Islet of Langerhans (tissue), 1 donor: ENCODE measurements around the gene ALDH16A1.
"Not testable (repeated sequence)": the region's sequence is repeated elsewhere in the genome, so short reads cannot be mapped to it uniquely, and the experiment has no call there.

Source experiments
- FAIRE-seq: peaks from one replicate; lab custom pipeline; 2011; peaks lifted over from hg19 to GRCh38; lab: Jason Lieb, UNC

The ALDH16A1 gene

DNA sequence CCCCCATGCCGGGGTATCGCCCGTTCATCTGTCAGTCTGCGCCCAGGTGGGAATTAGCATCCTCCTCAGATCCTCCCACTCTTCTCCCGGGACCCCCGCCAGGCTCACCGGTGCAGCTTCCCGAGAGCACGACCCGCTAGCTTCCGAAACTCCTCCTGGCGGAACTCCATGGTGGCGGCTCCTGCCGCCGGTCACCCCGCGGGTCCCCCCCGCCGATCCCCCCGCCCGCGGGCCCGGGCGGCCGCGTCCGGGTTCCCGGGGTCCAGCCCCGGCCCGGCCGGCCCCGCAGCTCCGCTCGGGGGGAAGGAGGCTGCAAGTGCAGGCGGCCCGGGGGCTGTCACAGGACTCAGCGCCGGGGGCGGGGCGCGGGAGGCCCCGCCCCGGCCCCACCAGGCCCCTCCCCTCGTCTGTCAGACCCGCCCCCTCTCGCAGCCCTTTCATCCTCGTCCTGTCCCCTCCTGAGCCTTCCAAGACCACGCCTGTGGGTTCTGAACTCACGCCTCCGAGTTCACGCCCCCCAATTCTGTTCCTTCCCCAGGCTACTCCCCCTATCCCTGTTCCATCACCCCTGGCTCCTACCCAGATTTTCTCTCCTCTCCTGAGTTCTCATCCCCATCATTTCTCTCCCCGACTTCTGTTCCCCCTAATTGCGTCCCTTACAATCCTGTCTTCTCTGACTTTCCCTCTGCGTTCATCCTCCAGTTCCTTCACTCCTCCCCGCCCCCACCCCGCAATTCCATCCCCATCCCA, 11.6 kb upstream of the ALDH16A1 start, which contains the start of gene SLC17A7:
Gene SLC17A7, minus strand, starts transcription at position 318 of the 750 bp plus-strand sequence. Its CDS starts 148 bp downstream, at position 170.
- no peak for FAIRE-seq

DNA sequence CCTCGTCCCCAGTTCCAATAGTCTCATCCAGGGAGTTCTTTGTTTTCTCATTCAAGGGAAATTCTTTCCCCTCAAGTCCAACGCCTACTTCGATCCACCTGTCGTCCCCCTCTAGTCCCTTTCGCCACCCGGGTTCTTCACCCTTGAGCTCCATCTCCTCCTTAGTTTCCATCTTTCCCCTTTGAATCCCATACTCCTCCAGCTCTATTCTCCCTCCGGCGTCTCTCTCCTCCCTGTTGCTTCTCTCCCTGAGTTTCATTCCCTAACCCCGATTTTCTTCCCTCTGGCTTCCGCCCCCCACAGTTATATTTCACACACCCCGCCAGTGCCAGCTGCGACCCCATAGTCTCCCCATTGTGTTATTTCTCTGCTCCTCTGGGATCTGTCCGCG, 11.1 kb upstream of the ALDH16A1 start:
- no peak for FAIRE-seq

DNA sequence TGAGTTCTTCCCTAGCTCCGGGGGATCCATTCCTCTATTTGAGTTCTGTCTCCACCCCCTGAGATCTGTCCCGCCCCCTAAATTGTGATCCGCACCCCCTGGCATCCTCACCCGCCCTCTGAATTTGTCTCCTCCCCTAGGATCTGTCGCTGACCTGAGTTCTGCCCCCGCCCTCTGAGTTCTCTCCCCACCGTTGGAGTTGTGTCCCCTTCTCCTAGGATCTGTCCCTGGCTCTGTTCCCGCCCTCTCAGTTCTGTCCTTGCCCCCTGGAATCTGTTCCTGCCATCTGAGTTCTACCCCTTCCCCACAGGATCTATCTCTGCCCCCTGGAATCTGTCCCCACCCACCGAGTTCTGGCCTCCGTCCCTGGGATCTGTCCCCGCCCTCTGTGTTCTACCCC, 10.7 kb upstream of the ALDH16A1 start:
- FAIRE-seq: no peak

DNA sequence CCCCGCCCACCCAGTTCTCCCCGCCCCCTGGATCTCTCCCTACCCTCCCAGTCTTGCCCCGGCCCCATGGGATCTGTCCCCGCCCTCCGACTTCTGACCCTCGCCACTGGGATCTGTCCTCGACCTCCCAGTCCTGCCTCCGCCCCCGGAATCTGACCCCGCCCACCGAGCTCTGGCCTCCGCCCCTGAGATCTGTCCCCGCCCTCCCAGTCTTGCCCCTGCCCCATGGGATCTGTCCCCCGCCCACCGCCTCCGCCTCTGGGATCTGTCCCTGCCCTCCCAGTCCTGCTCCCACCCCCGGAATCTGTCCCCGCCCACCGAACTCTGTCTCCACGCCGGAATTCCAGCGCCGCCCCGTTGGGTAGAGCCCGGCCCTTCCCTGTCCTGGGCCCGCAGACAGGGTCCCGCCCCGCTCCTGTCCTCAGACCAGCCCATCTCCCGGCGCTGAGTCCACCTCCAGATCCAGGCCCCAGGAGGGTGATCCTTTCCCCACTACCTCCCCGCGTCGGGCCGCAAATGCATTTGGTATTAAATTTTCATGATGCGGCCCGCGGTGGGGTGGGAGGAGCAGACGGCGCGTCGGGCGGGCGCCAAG, 10.2 kb upstream of the ALDH16A1 start:
- no peak for FAIRE-seq

DNA sequence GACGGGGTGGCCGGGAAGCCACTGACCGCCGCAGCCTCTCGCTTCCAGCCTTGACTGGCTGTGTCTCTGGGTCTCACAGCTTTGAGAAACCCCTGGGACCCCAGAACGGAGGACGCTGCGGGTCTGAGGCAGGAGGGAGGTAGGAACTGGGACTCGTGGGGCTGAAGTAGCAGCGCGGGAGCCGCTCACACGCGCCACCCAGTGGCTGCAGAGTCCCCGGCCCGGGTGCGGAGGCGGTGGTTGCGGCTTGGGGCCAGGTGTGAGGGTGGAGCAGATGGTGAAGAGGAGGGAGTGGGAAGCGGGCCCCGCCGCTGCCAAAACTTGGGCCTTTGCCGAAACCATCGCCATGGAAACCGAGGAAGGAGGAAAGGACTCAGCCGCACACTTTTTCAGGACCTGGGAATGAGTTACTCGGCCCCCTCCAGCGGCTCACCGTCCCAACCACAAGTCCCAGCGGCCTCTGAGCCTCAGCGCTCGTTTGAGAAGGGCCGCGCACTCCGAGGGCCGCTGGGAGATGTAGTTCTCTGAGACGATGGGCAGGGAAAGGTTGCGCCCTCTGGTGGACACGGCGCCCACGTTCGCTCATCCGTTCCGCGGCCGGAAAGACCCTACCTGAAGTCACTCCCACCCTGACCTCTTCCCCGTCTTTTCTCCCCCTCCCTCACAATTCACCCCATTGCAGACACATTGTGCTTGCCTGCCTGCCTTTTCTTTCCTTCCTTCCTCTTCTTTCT, 9.5 kb upstream of the ALDH16A1 start:
- FAIRE-seq: no peak

DNA sequence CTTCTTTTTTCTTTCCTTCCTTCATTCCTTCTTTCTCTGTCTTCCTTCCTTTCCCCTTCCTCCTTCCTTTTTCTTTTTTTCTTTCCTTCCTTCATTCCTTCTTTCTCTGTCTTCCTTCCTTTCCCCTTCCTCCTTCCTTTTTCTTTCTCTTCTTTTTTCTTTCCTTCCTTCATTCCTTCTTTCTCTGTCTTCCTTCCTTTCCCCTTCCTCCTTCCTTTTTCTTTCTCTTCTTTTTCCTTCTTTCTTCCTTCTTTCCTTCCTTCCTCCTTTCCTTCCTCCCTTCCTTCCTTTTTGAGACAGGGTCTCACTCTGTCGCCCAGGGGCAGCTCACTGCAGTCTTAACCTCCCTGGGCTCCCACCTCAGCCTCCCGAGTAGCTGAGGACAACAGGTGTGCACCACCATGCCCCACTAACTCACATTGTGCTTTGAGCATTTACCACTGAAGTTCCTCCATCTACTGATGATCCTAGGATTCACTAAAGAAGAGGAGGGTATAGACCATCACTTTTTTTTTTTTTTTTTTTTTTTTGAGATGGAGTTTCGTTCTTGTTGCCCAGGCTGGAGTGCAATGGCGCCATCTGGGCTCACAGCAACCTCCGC, 8.8 kb upstream of the ALDH16A1 start:
- FAIRE-seq: not testable (repeated sequence)

DNA sequence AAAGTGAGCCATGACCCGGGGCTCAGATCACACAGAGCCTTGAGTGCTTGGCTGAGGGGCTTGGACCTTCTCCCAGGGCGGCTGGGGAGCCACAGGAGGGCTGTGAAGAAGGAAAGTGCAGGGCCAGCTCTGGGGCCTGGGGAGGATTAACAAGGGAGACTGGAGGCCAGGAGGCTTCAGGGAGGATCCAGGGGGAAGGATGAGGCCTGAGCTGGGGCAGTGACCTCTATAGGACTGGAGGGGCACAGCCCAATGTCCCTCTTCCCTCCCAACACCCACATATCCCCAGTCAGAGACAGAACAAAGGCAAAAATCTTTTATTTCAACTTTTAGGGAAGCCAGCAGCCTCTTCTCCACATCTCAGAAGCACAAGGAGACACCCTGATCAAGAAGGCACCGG, 7.0 kb upstream of the ALDH16A1 start:
- no peak for FAIRE-seq

DNA sequence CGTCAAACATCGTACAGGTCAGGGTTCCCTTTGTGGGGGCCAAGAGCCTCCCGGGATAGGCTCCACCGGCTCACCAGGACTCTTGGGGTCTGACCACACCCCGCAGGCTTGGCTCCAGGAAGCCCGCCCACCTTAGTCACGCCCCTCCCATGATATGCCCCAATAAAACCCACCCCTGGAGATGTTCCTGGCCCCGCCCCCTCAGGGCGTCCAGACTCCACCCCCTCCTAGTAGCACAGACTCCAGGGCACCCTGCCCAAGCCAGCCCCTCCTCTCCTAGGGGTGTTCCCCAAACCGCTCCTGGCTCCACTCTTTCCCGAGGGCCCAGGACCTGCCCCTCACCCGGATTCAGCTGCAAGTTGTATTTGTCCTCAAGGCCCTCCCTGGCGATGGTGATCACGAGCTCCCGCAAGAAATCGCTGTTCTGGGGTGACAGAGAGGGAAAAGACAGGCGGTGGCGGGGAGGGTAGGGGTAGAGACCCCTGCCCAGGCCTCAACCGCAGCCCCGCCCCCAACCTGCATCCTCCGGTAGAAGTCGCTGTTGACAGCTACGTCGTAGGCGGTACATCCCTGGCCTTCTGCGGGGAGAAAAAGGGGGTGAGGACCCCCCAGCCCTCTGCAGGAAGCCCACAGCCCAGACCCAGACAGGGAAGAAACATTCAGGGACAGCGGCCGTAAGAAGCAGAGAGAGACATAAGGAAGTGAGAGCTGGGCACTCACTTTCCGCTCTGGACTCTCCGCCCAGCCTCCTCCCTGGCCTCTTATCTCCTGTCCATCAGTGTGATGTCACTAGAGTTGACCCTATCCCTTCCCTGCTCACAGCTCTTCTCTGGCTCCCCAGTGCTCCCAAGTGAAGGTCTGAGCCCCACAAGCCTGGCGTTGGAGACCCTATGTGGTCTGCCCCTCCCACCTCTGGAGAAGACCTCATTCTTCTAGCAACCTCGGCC, 5.3 kb upstream of the ALDH16A1 start:
- FAIRE-seq: no peak

DNA sequence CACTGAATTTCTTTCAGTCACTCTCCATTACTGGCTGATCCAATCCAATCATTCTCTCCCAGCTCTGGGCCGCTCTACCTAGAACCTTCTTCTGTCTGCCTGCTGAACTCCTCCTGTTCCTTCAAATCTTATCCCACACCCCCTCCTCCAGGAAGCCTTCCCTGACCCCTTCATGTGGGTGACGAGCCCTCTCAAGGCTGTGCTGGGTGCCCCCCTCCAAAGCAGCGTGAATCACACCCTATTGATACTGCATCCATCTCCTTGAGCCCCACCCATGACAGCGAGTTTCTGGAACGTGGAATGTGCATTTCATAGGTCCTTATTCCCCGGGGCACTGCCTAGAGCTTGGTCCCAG, 4.6 kb upstream of the ALDH16A1 start:
- no peak for FAIRE-seq

DNA sequence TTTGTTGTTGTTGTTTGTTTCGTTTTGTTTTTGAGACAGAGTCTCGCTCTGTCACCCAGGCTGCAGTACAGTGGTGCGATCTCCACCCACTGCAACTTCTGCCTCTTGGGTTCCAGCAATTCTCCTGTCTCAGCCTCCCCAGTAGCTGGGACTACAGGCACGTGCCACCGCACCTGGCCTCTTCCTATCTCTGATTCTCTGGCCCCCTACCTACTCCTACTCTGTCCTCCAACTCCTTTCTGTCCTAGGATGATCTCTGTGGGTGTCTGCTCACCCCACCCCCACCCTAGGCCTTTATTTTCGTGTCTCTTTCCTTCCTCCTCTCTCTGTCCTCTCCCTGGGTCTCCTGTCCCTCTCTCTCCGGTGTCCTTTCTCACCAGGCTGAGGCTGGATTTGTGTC, 2.6 kb upstream of the ALDH16A1 start:
- FAIRE-seq: no peak

DNA sequence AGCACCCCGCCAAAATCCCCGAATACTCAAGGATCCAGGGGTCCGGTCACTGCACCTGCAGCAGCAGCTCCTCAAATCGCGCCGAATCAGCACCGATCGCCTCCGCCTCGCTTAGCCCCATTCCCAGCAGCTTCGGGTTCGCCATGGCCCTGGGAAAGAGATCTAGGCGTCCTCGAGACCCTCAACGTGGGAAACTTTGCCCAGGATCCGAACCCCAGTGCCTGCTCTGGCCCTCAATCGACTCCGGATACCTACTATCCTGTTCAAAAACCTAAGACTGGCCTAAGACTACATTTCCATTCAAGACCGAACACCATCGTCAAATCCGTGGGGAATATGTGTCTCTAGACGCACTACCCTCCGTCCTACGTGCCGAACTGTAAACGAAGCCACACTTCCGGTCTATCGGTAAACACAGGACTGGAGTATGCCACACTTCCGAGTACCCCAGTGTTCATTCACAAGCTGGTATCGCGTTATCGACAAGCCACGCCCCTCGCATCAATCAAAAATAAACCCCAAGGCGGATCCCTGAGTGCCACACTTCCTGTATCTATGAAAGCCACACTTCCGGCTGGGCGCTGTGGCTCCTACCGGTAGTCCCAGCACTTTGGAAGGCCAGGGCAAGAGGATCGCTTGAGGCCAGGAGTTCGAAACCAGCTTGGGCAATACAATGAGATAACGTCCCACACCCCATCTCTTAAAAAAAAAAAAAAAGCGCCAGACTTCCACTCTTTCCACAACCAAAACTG, 1.4 kb upstream of the ALDH16A1 start, which contains the start of gene PIH1D1:
Gene PIH1D1, minus strand, starts transcription at position 385 of the 752 bp plus-strand sequence. Its CDS starts 240 bp downstream, at position 145.
- FAIRE-seq: peak; percentile 75

DNA sequence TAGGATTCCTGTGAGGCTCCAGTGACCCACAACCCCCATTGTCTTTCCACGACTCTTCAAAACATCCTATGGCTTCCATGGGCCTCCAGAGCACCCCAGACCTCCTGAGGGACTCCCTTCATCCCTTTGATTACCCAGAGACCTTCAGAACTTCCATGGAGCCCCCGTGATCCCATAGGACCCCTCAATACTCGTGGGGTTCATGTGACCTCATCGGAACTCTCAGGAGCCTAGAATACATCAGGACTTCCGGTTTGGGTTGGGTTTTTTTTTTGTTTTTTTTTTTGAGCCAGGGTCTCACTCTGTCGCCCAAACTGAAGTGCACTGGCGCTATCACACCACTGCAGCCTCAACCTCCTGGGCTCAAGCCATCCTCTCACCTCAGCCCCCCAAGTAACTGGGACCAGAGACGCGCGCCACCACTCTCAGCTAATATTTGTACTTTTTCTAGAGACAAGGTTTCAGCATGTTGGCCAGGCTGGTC, 774 bp downstream of the ALDH16A1 start:
- FAIRE-seq: no peak

DNA sequence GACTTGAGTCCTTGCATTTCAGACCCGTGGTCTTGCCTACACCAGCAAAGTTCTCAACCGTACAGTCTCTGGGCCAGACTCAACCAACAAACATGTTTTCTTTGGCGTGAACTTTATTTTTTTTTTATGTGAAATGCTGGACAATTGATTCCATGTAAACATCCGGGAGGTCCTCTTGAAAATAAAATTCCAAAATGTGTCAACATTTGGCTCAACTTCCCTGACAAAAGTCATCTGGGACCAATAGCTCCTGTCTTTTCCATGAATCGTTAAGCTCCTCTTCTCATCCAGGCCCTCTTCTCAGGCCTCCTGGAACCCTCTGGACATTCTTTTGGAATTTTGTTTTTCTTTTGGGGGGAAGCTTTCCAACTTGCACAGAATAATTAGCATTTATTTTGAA, 2.7 kb downstream of the ALDH16A1 start:
- FAIRE-seq: no peak

DNA sequence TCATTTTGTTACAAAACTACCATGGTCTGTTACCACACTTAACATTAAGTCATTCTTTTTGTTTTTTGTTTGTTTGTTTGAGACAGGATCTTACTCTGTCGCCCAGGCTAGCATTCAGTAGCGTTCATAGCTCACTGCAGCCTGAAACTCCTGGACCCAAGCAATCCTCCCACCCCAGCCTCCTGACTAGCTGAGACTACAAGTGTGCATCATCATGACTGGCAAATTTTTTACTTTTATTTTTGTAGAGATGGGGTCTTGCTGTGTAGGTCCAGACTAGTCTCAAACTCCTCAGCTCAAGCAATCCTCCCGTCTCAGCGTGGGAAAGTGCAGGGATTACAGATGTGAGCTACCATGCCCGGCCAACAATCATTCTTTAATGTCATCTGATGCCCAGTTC, 3.3 kb downstream of the ALDH16A1 start:
- FAIRE-seq: no peak

DNA sequence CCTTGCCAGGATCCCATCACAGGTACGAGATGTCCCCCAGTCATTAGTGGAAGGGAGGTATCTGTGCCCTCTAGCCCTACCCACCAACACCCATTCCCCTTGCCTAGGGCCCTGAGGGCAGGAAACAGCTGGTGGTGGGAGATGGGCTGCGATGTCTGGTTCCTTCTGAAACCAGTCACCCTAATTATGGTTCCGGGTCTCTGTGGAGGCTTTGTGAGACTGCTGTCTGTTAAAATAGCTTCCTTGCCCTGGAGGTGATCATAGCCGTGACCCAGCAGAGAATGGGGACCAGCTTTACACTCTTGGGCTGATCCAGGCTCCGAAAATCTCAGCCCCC, 5.5 kb downstream of the ALDH16A1 start:
- FAIRE-seq: no peak

DNA sequence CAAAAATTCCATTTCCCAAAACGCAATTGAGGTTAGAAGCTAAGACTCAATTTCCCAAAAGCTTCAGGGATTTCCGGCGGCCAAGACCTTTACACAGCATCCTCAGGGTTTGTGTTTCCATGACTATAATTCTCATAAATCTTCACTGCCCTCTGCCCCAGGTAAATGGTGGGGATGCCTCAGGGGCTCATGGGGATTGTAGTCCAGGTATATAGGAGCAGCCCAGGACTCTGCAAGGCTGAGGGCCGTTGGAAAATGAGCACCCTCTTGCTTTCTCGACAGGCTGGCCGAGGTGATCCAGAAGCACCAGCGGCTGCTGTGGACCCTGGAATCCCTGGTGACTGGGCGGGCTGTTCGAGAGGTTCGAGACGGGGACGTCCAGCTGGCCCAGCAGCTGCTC, 6.4 kb downstream of the ALDH16A1 start:
- FAIRE-seq: no peak

DNA sequence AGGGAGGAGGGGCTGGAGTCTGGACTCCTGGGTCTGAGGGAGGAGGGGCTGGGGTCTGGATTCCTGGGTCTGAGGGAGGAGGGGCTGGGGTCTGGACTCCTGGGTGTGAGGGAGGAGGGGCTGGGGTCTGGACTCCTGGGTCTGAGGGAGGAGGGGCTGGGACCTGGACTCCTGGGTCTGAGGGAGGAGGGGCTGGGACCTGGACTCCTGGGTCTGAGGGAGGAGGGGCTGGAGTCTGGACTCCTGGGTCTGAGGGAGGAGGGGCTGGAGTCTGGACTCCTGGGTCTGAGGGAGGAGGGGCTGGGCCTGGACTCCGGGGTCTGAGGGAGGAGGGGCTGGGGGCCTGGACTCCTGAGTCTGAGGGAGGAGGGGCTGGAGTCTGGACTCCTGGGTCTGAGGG, 8.1 kb downstream of the ALDH16A1 start:
- FAIRE-seq: not testable (repeated sequence)

DNA sequence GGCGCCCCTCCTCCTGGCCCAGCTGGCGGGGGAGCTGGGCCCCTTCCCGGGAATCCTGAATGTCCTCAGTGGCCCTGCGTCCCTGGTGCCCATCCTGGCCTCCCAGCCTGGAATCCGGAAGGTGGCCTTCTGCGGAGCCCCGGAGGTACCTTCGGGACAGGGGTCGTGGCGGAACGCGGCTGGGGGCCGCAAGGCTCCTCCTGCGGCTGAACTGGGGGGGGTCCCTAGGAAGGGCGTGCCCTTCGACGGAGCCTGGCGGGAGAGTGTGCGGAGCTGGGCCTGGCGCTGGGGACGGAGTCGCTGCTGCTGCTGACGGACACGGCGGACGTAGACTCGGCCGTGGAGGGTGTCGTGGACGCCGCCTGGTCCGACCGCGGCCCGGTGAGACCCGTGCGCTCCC, 8.6 kb downstream of the ALDH16A1 start:
- FAIRE-seq: no peak

DNA sequence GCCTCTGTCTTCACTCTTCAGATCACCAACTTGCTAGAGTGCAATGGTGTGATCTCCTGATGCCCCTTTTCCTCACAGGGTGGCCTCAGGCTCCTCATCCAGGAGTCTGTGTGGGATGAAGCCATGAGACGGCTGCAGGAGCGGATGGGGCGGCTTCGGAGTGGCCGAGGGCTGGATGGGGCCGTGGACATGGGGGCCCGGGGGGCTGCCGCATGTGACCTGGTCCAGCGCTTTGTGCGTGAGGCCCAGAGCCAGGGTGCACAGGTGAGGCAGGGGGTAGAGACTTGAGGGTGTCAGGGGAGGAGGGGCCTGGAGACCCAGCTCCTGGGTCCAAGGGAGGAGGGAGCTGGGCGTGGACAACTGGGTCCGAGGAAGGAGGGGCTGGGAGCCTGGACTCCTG, 9.5 kb downstream of the ALDH16A1 start:
- FAIRE-seq: no peak

DNA sequence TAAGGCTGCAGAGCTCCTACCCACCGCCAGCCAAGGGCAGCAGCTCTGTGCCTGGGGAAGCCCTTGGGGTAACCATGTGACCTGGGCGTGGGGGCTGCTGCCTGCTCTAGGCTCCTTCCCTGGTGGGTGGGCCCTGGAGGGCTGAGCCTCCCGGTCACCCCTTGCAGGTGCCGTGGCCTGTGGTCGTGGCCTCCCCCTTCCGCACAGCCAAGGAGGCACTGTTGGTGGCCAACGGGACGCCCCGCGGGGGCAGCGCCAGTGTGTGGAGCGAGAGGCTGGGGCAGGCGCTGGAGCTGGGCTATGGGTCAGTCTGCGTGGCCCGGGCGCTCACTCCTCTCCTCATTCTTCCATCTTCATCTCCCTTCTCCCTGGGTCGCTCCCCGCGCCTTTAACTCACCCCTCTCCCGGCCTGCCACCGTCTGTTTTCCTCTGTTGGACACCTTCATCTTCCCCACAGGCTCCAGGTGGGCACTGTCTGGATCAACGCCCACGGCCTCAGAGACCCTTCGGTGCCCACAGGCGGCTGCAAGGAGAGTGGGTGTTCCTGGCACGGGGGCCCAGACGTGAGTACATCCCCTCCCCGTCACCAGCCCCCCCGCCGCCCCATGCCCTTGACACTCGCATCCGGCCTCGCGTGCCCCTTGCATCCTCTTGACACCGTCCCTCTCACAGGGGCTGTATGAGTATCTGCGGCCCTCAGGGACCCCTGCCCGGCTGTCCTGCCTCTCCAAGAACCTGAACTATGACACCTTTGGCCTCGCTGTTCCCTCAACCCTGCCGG, 11.1 kb downstream of the ALDH16A1 start:
- FAIRE-seq: no peak
